AG04450 (cell line): ENCODE data around the gene COX11. TPM values are rescaled to one million over a fixed set of nuclear protein-coding genes. Genes with fewer than 3 reads are reported as not detected.
A peak's percentile ranks its signal among the peaks of the same experiment; 100 is the strongest.

Experiments
- CTCF ChIA-PET: fragments of 300-600, 350-600 bp; formaldehyde crosslinking; extraction: SDS; loops from one replicate; lab custom pipeline; 2022; ENCODE audit warnings: antibody characterized with exemption, inconsistent platforms; lab: Charles Lee
- POLR2A ChIA-PET: fragments of 350-600 bp; formaldehyde crosslinking; extraction: SDS; loops from one replicate; lab custom pipeline; 2021; ENCODE audit warnings: antibody characterized with exemption, inconsistent platforms; lab: Yijun Ruan, JAX
- DNase-seq: peaks from one replicate; pipeline ENCODE4 v3.0.0-alpha.2; 2011; ENCODE audit warnings: low read depth, low spot score
- H3K27ac ChIP-seq: one replicate; pipeline ENCODE4 v1.5.1; 2012; ENCODE audit warnings: low read depth, low read length, control low read depth
- H3K27me3 ChIP-seq: one replicate; pipeline ENCODE4 v1.6.0; 2012; ENCODE audit warnings: low read length; ENCODE audit not compliant: control insufficient read depth, insufficient read depth
- H3K4me3 ChIP-seq: 2 replicates; pipeline ENCODE4 v1.5.1; 2011; ENCODE audit warnings: mild to moderate bottlenecking, low read depth, low read length, control low read depth
- H3K9me3 ChIP-seq: 2 replicates; pipeline ENCODE4 v1.5.1; 2012; ENCODE audit warnings: low read length; ENCODE audit not compliant: control insufficient read depth, insufficient read depth
- CTCF ChIP-seq: IDR thresholded peaks from 2 replicates; pipeline ENCODE4 v1.5.1; 2011; ENCODE audit warnings: low read depth, low read length, control low read depth, inconsistent platforms
- polyA plus RNA-seq: library from polyadenylated mRNA; depleted of rRNA; stranded (reverse); fragments of >200 nt; gene quantifications from 2 replicates; pipeline ENCODE4 v1.2.3, GENCODE V29; 2011

The COX11 gene
- polyA plus RNA-seq, 1 experiment = 31.5 TPM

GRCh38 chr17:54969658-54970572, 1.5 kb upstream of the COX11 start:
- ChIA-PET CTCF (interaction anchor here (1.1 to 3.3 kb wide), 3 partner anchors 10 to 556 kb away, joined by 3 to 22 read pairs (median 4); no protein-coding TSS in a partner anchor), POLR2A (interaction anchor here (0.6 kb wide), 1 partner anchor 65 kb away, joined by 6 read pairs; no protein-coding TSS in a partner anchor)
- no peak for TF ChIP-seq CTCF
- Histone ChIP-seq H3K27me3 (no peaks in the 10 kb centered on the region), H3K27ac (no peak overlapping the region), H3K4me3 (peak overlapping the region; percentile 91), H3K9me3 (no peaks in the 10 kb centered on the region; the same call in 1 of the 2 replicates)
- no peak for DNase-seq

GRCh38 chr17:54968988-54969332, 506 bp upstream of the COX11 start:
- POLR2A ChIA-PET = interaction anchor here (0.6 kb wide), 1 partner anchor 65 kb away, joined by 6 read pairs; no protein-coding TSS in a partner anchor
- no peak for DNase-seq

GRCh38 chr17:54967621-54968261, 713 bp downstream of the COX11 start:
- no peak; the same call in 1 of the 2 replicates for TF ChIP-seq CTCF
- POLR2A ChIA-PET = no interaction called here
- CTCF ChIA-PET = no interaction called here

More at GRCh38 chr17:54968988-54969332, 506 bp upstream of the COX11 start:
- TF ChIP-seq CTCF = no peak
- CTCF ChIA-PET = interaction anchor here (1.1 to 3.3 kb wide), 2 partner anchors 11 to 23 kb away, joined by 4 to 22 read pairs; no protein-coding TSS in a partner anchor
- no peaks in the 10 kb centered on the region; the same call in 1 of the 2 replicates for H3K9me3 ChIP-seq
- H3K27ac ChIP-seq = peak overlapping the region; percentile 72
- no peaks in the 10 kb centered on the region for H3K27me3 ChIP-seq
- peak overlapping the region; percentile 91 for H3K4me3 ChIP-seq

GRCh38 chr17:54956791-54957190, 11.7 kb downstream of the COX11 start:
- no peaks in the 10 kb centered on the region for H3K27me3 ChIP-seq
- DNase-seq = no peak
- H3K4me3 ChIP-seq = no peak overlapping the region
- POLR2A ChIA-PET = no interaction called here
- H3K9me3 ChIP-seq = no peaks in the 10 kb centered on the region
- TF ChIP-seq CTCF = no peak
- CTCF ChIA-PET = no interaction called here
- H3K27ac ChIP-seq = no peak overlapping the region

More at GRCh38 chr17:54967621-54968261, 713 bp downstream of the COX11 start:
- Histone ChIP-seq H3K4me3 (peak overlapping the region; percentile 91), H3K27me3 (no peaks in the 10 kb centered on the region), H3K27ac (no peak overlapping the region), H3K9me3 (no peaks in the 10 kb centered on the region; the same call in 1 of the 2 replicates)
- DNase-seq = no peak
